HEK293 (cell line): ENCODE results near the gene TIAM2.

Source experiments
- CTCF ChIA-PET: fragments of 350-600 bp; formaldehyde crosslinking; extraction: SDS; loops from one replicate; lab custom pipeline; 2021; ENCODE audit warnings: antibody characterized with exemption; lab: Yijun Ruan, JAX
- POLR2A ChIA-PET: fragments of 300-600 bp; formaldehyde crosslinking; extraction: SDS; loops from one replicate; lab custom pipeline; 2020; ENCODE audit warnings: antibody characterized with exemption, inconsistent platforms; lab: Yijun Ruan, JAX
- H3K27ac ChIP-seq: fragments of 200-500 bp; sonication (Bioruptor generic); 2 replicates; pipeline ENCODE4 v1.5.1; 2014; ENCODE audit warnings: low read depth, low read length, control low read depth, inconsistent platforms; ENCODE audit errors: extremely low read depth
- H3K36me3 ChIP-seq, 2 experiments: fragments of 200-500 bp in 1 of 2; sonication (Bioruptor generic) in 1 of 2; 1 replicate in 1 of 2; 2 replicates in 1 of 2; pipeline ENCODE4 v1.5.1; 2014 to 2017; ENCODE audit warnings: inconsistent platforms in 2 of 2, low read length in 2 of 2; ENCODE audit not compliant: control insufficient read depth in 2 of 2, insufficient read depth in 1 of 2
- H3K4me1 ChIP-seq: fragments of 200-500 bp; sonication (Bioruptor generic); 2 replicates; pipeline ENCODE4 v1.5.1; 2014; ENCODE audit warnings: mild to moderate bottlenecking, low read length, inconsistent platforms; ENCODE audit not compliant: control insufficient read depth, insufficient read depth
- H3K4me3 ChIP-seq: 2 replicates; pipeline ENCODE4 v1.5.1; 2011; ENCODE audit warnings: low read depth, mild to moderate bottlenecking, control low read depth, low read length, moderate library complexity
- H3K9me3 ChIP-seq: fragments of 200-500 bp; sonication (Bioruptor generic); 2 replicates; pipeline ENCODE4 v1.5.1; 2014; ENCODE audit warnings: low read depth, low read length, inconsistent platforms; ENCODE audit not compliant: control insufficient read depth, insufficient read depth
- ATF2 ChIP-seq: fragments of 450-650 bp; formaldehyde crosslinking; IDR thresholded peaks from 2 replicates; pipeline ENCODE4 v1.5.1; 2016; ENCODE audit warnings: missing biosample characterization, missing genetic modification characterization, low read depth
- BCL6B ChIP-seq: fragments of 450-650 bp; formaldehyde crosslinking; IDR thresholded peaks from 2 replicates; pipeline ENCODE4 v1.5.1; 2017; ENCODE audit warnings: missing biosample characterization, missing genetic modification characterization
- EGR2 ChIP-seq: fragments of 450-650 bp; formaldehyde crosslinking; IDR thresholded peaks from 2 replicates; pipeline ENCODE4 v1.5.1; 2016; ENCODE audit warnings: low read depth, missing biosample characterization, missing genetic modification characterization
- ELK4 ChIP-seq: IDR thresholded peaks from 2 replicates; pipeline ENCODE4 v1.6.1; 2011; ENCODE audit warnings: mild to moderate bottlenecking, low read depth, low read length, borderline replicate concordance
- MEIS1 ChIP-seq: sonication (generic); formaldehyde crosslinking; IDR thresholded peaks from 2 replicates; pipeline ENCODE4 v1.8.1; 2022; ENCODE audit warnings: missing genetic modification reagents, mild to moderate bottlenecking, borderline replicate concordance
- PRDM1 ChIP-seq: fragments of 450-650 bp; formaldehyde crosslinking; IDR thresholded peaks from 2 replicates; pipeline ENCODE4; 2016; ENCODE audit warnings: missing biosample characterization, missing genetic modification characterization
- SCRT2 ChIP-seq: fragments of 450-650 bp; formaldehyde crosslinking; IDR thresholded peaks from 2 replicates; pipeline ENCODE4 v1.5.1; 2016; ENCODE audit warnings: missing biosample characterization, missing genetic modification characterization
- ZFHX2 ChIP-seq: fragments of 450-650 bp; formaldehyde crosslinking; conservative IDR thresholded peaks from 2 replicates; pipeline ENCODE4 v1.5.1; 2016; ENCODE audit warnings: missing biosample characterization, missing genetic modification characterization
- ZNF148 ChIP-seq: fragments of 450-650 bp; formaldehyde crosslinking; IDR thresholded peaks from 2 replicates; pipeline ENCODE4 v1.5.0; 2017; ENCODE audit warnings: missing biosample characterization, missing genetic modification characterization, borderline replicate concordance
- ZNF16 ChIP-seq: fragments of 450-650 bp; formaldehyde crosslinking; IDR thresholded peaks from 2 replicates; pipeline ENCODE4 v1.5.1; 2016; ENCODE audit warnings: low read depth, missing biosample characterization, missing genetic modification characterization
- ZNF175 ChIP-seq: fragments of 450-650 bp; formaldehyde crosslinking; IDR thresholded peaks from 2 replicates; pipeline ENCODE4 v1.5.1; 2016; ENCODE audit warnings: missing biosample characterization, missing genetic modification characterization
- ZNF18 ChIP-seq: fragments of 450-650 bp; formaldehyde crosslinking; IDR thresholded peaks from 2 replicates; pipeline ENCODE4 v1.5.1; 2016; ENCODE audit warnings: missing biosample characterization, missing genetic modification characterization
- ZNF19 ChIP-seq: fragments of 450-650 bp; formaldehyde crosslinking; IDR thresholded peaks from 2 replicates; pipeline ENCODE4; 2016; ENCODE audit warnings: missing biosample characterization, missing genetic modification characterization, low read depth
- ZNF211 ChIP-seq: fragments of 450-650 bp; formaldehyde crosslinking; IDR thresholded peaks from 2 replicates; pipeline ENCODE4 v1.5.1; 2016; ENCODE audit warnings: low read depth, missing biosample characterization, missing genetic modification characterization
- ZNF362 ChIP-seq: fragments of 450-650 bp; formaldehyde crosslinking; IDR thresholded peaks from 2 replicates; pipeline ENCODE4 v1.5.1; 2016; ENCODE audit warnings: missing biosample characterization, missing genetic modification characterization
- ZNF423 ChIP-seq: fragments of 450-650 bp; formaldehyde crosslinking; IDR thresholded peaks from 2 replicates; pipeline ENCODE4 v1.5.1; 2016; ENCODE audit warnings: missing biosample characterization, missing genetic modification characterization
- ZNF585B ChIP-seq: fragments of 450-650 bp; formaldehyde crosslinking; IDR thresholded peaks from 2 replicates; pipeline ENCODE4 v1.5.1; 2016; ENCODE audit warnings: missing biosample characterization, missing genetic modification characterization
- ZNF600 ChIP-seq: fragments of 450-650 bp; formaldehyde crosslinking; IDR thresholded peaks from 2 replicates; pipeline ENCODE4 v1.5.1; 2016; ENCODE audit warnings: missing biosample characterization, missing genetic modification characterization
- ZNF621 ChIP-seq: fragments of 450-650 bp; formaldehyde crosslinking; IDR thresholded peaks from 2 replicates; pipeline ENCODE4 v1.5.1; 2017; ENCODE audit warnings: missing biosample characterization, missing genetic modification characterization
- ZNF677 ChIP-seq: fragments of 450-650 bp; IDR thresholded peaks from 2 replicates; pipeline ENCODE4 v1.5.0; 2018; ENCODE audit warnings: missing biosample characterization, mild to moderate bottlenecking, missing genetic modification characterization, moderate library complexity
- ZNF76 ChIP-seq: fragments of 450-650 bp; formaldehyde crosslinking; IDR thresholded peaks from 2 replicates; pipeline ENCODE4; 2016; ENCODE audit warnings: low read depth, missing biosample characterization, missing genetic modification characterization, borderline replicate concordance
- ZNF776 ChIP-seq: fragments of 450-650 bp; formaldehyde crosslinking; IDR thresholded peaks from 2 replicates; pipeline ENCODE4 v1.5.0; 2017; ENCODE audit warnings: missing biosample characterization, missing genetic modification characterization, borderline replicate concordance
- ZNF777 ChIP-seq: fragments of 450-650 bp; formaldehyde crosslinking; IDR thresholded peaks from 2 replicates; pipeline ENCODE4 v1.5.1; 2017; ENCODE audit warnings: missing biosample characterization, missing genetic modification characterization, borderline replicate concordance
- ZSCAN4 ChIP-seq: fragments of 450-650 bp; formaldehyde crosslinking; IDR thresholded peaks from 2 replicates; pipeline ENCODE4 v1.5.1; 2017; ENCODE audit warnings: missing biosample characterization, missing genetic modification characterization

TIAM2 gene

GRCh38 chr6:154996841-154997311 lies 1.8 kb downstream of the TIAM2 start:
- TF ChIP-seq ZNF362 (tag by site-specific recombination) (no peak), SCRT2 (tag by site-specific recombination) (peak; percentile 52; the same call in 1 of the 2 replicates), EGR2 (tag by site-specific recombination) (peak; percentile 34; the same call in 1 of the 2 replicates), ZNF76 (tag by site-specific recombination) (no peak), MEIS1 (peak; percentile 93), ZFHX2 (tag by site-specific recombination) (peak; percentile 42), PRDM1 (tag by site-specific recombination) (no peak)
- TF ChIP-seq, all 188 proteins: peak for 4
- POLR2A ChIA-PET, result interaction anchor here (0.6 to 1.6 kb wide), 4 partner anchors 15 to 175 kb away, joined by 3 to 4 read pairs (median 3); no protein-coding TSS in a partner anchor
- CTCF ChIA-PET, result interaction anchor here (0.5 to 1.3 kb wide), 4 partner anchors 50 to 181 kb away, joined by 3 read pairs; no protein-coding TSS in a partner anchor
- no peaks in the 10 kb centered on the region for H3K9me3 ChIP-seq
- peaks cover 16% of the 10 kb centered on the region for H3K4me1 ChIP-seq
- H3K36me3 ChIP-seq, result no peaks in the 10 kb centered on the region
- H3K27ac ChIP-seq, result no peak overlapping the region
- H3K4me3 ChIP-seq, result no peak overlapping the region

GRCh38 chr6:154998855-154999254 lies 3.7 kb downstream of the TIAM2 start:
- POLR2A ChIA-PET, result no interaction called here
- H3K4me1 ChIP-seq, result peaks cover 16% of the 10 kb centered on the region
- no peak for TF ChIP-seq ZNF423 (tag by site-specific recombination)
- TF ChIP-seq ZNF211, result no peak
- no peak for TF ChIP-seq ZNF148 (tag by site-specific recombination)
- TF ChIP-seq ZNF621 (tag by site-specific recombination), result no peak
- no peak for TF ChIP-seq ZNF677 (tag by site-specific recombination)
- TF ChIP-seq BCL6B (tag by site-specific recombination), result no peak
- no peak for TF ChIP-seq ZSCAN4 (tag by site-specific recombination)
- no peak for TF ChIP-seq ZNF777 (tag by site-specific recombination)
- no peak for TF ChIP-seq ZNF600 (tag by site-specific recombination)
- TF ChIP-seq ATF2, result no peak
- no peak for TF ChIP-seq ZNF175 (tag by site-specific recombination)
- TF ChIP-seq ZNF16, result no peak
- TF ChIP-seq ZNF585B (tag by site-specific recombination), result no peak
- TF ChIP-seq ZNF18 (tag by site-specific recombination), result no peak
- no peak for TF ChIP-seq ELK4
- TF ChIP-seq ZNF19 (tag by site-specific recombination), result no peak
- TF ChIP-seq ZNF776, result no peak

More at GRCh38 chr6:154998855-154999254, 3.7 kb downstream of the TIAM2 start:
- CTCF ChIA-PET, result interaction anchor here (1.9 kb wide), 1 partner anchor 70 kb away, joined by 6 read pairs; no protein-coding TSS in a partner anchor
- H3K4me3 ChIP-seq, result no peak overlapping the region
- H3K27ac ChIP-seq, result no peak overlapping the region
- H3K9me3 ChIP-seq, result no peaks in the 10 kb centered on the region
- H3K36me3 ChIP-seq, result no peaks in the 10 kb centered on the region
